K562 (cell line): ENCODE results near the gene PPP6C. TPM values are rescaled to one million over a fixed set of nuclear protein-coding genes. Genes with fewer than 3 reads are reported as not detected.

ENCODE experiments used
- ARID2 ChIP-seq: fragments of 450-650 bp; IDR thresholded peaks from 2 replicates; pipeline ENCODE4 v1.6.1; 2017; ENCODE audit warnings: antibody characterized with exemption, mild to moderate bottlenecking
- CBFB ChIP-seq: sonication (generic); formaldehyde crosslinking; IDR thresholded peaks from 2 replicates; pipeline ENCODE4 v1.4.0; 2020; ENCODE audit warnings: mild to moderate bottlenecking, missing genetic modification reagents
- LARP7 ChIP-seq: fragments of 450-650 bp; IDR thresholded peaks from 2 replicates; pipeline ENCODE4 v1.6.1; 2016
- MBD2 ChIP-seq: sonication (generic); IDR thresholded peaks from 2 replicates; pipeline ENCODE4 v1.6.1; 2016; ENCODE audit warnings: low read depth, borderline replicate concordance
- MGA ChIP-seq: fragments of 450-650 bp; IDR thresholded peaks from 2 replicates; pipeline ENCODE4 v1.6.1; 2016; ENCODE audit warnings: mild to moderate bottlenecking, moderate library complexity
- PML ChIP-seq: IDR thresholded peaks from 2 replicates; pipeline ENCODE4 v1.6.1; 2012; ENCODE audit warnings: low read length, inconsistent platforms
- POLR2H ChIP-seq: IDR thresholded peaks from 2 replicates; pipeline ENCODE4 v1.6.1; 2016; ENCODE audit warnings: missing genetic modification characterization, low read depth, mild to moderate bottlenecking, control low read depth, missing compliant biosample characterization, moderate library complexity
- PTRF ChIP-seq: fragments of 450-650 bp; IDR thresholded peaks from 2 replicates; pipeline ENCODE4 v1.6.1; 2016; ENCODE audit warnings: mild to moderate bottlenecking, missing genetic modification characterization, missing compliant biosample characterization
- RBFOX2 ChIP-seq: fragments of 200-400 bp; formaldehyde crosslinking; IDR thresholded peaks from 2 replicates; pipeline ENCODE4 v1.6.1; 2017; ENCODE audit warnings: low read depth, mild to moderate bottlenecking, low read length, moderate library complexity
- RBM22 ChIP-seq: fragments of 200-400 bp; formaldehyde crosslinking; IDR thresholded peaks from 2 replicates; pipeline ENCODE4 v1.6.1; 2018; ENCODE audit warnings: low read length, low read depth; ENCODE audit not compliant: poor library complexity, severe bottlenecking
- SMAD1 ChIP-seq: fragments of 150-350 bp; IDR thresholded peaks from 2 replicates; pipeline ENCODE4 v1.6.1; 2014; ENCODE audit warnings: low read length, low read depth; ENCODE audit not compliant: partially characterized antibody
- SPI1 ChIP-seq: IDR thresholded peaks from 2 replicates; pipeline ENCODE4 v1.6.1; 2011; ENCODE audit warnings: low read depth, low read length, control low read depth, borderline replicate concordance
- TEAD4 ChIP-seq, 2 experiments: sonication (generic) in 1 of 2; formaldehyde crosslinking in 1 of 2; IDR thresholded peaks; 2 replicates each; pipeline versions ENCODE4 v1.6.1 to v1.8.0; 2012 to 2022; ENCODE audit warnings: borderline replicate concordance in 1 of 2, inconsistent platforms in 1 of 2, low read length in 1 of 2, mild to moderate bottlenecking in 1 of 2, missing genetic modification reagents in 1 of 2
- ZC3H4 ChIP-seq: sonication (generic); formaldehyde crosslinking; IDR thresholded peaks from 2 replicates; pipeline ENCODE4 v1.9.0; 2021; ENCODE audit warnings: missing genetic modification reagents, borderline replicate concordance
- ZNF449 ChIP-seq: fragments of 250-450 bp; sonication (Bioruptor Pico); IDR thresholded peaks from 2 replicates; pipeline ENCODE4 v1.8.0; 2022; ENCODE audit warnings: moderate library complexity, mild to moderate bottlenecking, inconsistent platforms
- polyA plus RNA-seq, 8 experiments: library from polyadenylated mRNA; depleted of rRNA in 4 of 8; stranded (reverse) in 5 of 8; unstranded in 3 of 8; fragments of >200 nt; fragmentation: Nextera tagmentation in 2 of 8; fragmentation: Illumina TruSeq in 1 of 8; extraction: Ambion mirVana in 2 of 8; extraction: Trizol in 1 of 8; gene quantifications; 2 replicates each; pipeline versions ENCODE4 v1.2.1 to v1.2.3, GENCODE V29; 2011 to 2014; ENCODE audit warnings: inconsistent platforms in 1 of 8, missing spikeins in 1 of 8
- total RNA-seq, 7 experiments: library from RNA; depleted of rRNA in 6 of 7; stranded (reverse); fragments of >200 nt in 6 of 7; fragmentation: Illumina TruSeq in 2 of 7; extraction: Trizol in 2 of 7; gene quantifications; 2 replicates each; pipeline versions ENCODE4 v1.2.1 to v1.2.3, GENCODE V29; 2011 to 2021; ENCODE audit warnings: low replicate concordance in 1 of 7

The PPP6C gene
- total and polyA plus RNA-seq, 9 of the 15 experiments (the other 6 are each of a cell fraction or from before 2014, with no cell fraction given) = 18.8 to 44.8 (median 38.3) TPM

DNA sequence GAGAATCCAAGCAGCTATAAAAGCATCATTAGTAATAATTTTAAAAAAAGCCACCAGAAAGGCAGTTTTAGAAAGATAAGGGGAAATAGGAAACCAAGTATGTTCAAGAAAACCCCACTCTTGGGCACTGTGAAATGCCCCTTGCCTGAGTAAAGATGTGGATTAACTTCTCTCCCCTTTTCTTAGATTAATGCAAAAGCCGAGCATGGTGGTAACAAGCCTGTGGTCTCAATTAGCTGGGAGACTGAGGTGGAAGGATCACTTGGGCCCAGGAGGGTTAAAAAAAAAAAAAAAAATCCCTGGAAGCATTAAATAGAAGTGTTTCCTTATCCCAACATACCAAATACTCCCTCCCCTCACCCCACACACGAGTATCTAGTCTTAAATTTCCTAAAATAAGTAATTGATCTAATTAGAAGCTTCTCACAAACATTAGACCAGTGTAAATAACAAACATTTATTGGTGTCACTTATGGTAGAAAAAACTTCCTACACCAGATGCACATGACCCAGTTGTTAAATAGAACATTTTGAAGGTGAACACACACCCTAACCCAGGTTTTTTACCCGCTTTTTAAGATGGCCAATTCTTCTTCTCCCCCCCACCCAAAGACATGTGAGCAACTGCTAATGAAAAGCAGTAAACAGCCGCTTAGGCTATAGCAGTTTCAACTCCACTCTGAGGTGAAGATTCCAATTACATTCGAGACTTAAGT is 46.4 kb upstream of the PPP6C start (continued):
- TF ChIP-seq MGA (no peak), CBFB (CRISPR knock-in tag) (no peak), RBM22 (peak; percentile 97), SMAD1 (peak; percentile 51), TEAD4 (IDR thresholded peaks at IDR 0.05; ENCODE audit: low read length) (peak; percentile 13; the same call in 1 of the 2 replicates), TEAD4 (CRISPR knock-in tag; IDR thresholded peaks at IDR 0.05; ENCODE audit: borderline replicate concordance) (no peak), ZC3H4 (0 out of 2 replicates have a peak, but pooled peaks have one; percentile 6), RBFOX2 (peak; percentile 84), PTRF (tag) (no peak), PML (peak; percentile 4; the same call in 1 of the 2 replicates), MBD2 (peak; percentile 8; the same call in 1 of the 2 replicates), POLR2H (no peak), ARID2 (no peak), LARP7 (no peak), SPI1 (no peak), ZNF449 (CRISPR knock-in tag) (no peak)
